NCI-H2107 treated with DMSO at 0.1 percent for 48 hours (cell line): ENCODE results near the gene SIRPA.

Experiments used
- DNase-seq: peaks from one replicate; lab custom pipeline; 2025; ENCODE audit not compliant: unreplicated experiment; lab: John Stamatoyannopoulos, UW

Gene SIRPA

GRCh38 chr20:1887321-1887720, 7.9 kb upstream of the SIRPA start:
- no peak for DNase-seq

GRCh38 chr20:1887756-1888155, 7.5 kb upstream of the SIRPA start:
- no peak for DNase-seq

DNA sequence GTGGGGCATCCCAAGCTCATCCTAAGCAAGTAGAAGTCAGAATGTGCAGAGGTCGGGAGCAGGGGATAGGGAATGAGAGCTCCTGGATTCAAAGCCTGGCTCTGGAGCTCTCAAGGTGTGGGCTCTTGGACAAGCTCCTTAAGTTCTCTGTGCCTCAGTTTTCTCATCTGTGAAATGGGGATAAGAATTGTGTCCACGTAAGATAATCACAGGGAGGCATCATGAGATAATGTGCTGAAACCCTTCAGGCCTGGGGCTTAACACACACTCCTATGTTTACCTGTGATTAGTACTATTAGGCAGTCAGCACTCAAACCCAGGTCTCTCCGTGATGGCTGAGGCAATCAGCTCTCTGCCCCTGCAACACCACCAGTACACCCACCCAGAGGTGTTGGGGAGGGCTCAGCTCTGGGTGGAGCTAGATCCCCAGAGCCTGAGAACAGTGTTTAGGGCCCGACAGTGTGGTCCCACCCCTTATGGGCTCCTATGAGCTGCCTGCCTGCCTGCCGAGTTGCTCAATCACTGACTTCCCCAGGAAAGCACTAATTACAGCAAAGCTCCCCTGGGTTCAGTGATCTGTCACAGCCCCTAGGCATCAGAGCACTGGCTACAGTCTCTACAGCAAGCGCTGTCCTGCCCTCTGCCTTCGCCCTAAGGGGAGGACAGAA, 6.3 kb upstream of the SIRPA start:
- DNase-seq, result no peak

- DNase-seq, result no peak
Measured at GRCh38 chr20:1890469-1891262, 4.5 kb upstream of the SIRPA start.

GRCh38 chr20:1891263-1892118, 3.7 kb upstream of the SIRPA start:
- DNase-seq, result no peak

DNA sequence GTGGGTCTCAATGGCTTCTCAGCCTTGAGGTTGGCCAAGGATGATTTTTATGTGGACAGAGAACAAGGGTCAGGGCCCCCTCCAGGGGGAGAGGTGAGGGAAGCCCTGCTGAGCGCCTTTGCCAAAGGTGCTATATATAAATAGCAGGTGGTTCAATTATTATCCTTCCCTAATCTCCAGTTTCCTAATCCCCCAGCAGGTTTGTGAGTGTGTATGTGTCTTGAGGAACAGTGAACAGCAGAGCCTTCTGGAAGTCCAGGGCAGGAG, 3.2 kb upstream of the SIRPA start:
- DNase-seq, result no peak

- no peak for DNase-seq
Measured at GRCh38 chr20:1893721-1894470, 1.3 kb upstream of the SIRPA start.

DNA sequence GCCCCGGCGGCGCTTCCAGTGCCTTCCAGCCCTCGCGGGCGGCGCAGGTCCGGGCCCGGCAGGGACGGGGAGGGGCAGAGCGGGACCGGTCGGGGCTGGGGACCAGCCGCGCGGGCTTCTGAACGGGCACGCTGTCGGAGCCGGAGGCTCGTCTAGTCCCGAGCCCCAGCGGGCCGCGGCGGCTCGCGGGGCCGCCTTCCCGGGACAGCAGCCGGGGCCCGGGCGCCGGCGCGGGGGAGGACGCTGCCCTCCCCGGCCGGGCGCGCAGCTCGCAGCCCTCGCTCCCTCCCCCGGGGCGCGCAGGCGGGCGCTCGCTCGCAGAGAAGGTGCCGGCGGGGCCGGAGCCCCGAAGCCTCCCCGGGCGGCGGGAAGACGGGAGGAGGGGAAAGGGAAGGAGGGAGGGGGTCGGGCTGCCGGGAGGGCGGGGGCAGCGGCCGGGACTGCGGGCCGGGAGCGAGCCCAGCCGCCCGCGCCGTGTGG, 696 bp upstream of the SIRPA start:
- DNase-seq, result no peak

DNA sequence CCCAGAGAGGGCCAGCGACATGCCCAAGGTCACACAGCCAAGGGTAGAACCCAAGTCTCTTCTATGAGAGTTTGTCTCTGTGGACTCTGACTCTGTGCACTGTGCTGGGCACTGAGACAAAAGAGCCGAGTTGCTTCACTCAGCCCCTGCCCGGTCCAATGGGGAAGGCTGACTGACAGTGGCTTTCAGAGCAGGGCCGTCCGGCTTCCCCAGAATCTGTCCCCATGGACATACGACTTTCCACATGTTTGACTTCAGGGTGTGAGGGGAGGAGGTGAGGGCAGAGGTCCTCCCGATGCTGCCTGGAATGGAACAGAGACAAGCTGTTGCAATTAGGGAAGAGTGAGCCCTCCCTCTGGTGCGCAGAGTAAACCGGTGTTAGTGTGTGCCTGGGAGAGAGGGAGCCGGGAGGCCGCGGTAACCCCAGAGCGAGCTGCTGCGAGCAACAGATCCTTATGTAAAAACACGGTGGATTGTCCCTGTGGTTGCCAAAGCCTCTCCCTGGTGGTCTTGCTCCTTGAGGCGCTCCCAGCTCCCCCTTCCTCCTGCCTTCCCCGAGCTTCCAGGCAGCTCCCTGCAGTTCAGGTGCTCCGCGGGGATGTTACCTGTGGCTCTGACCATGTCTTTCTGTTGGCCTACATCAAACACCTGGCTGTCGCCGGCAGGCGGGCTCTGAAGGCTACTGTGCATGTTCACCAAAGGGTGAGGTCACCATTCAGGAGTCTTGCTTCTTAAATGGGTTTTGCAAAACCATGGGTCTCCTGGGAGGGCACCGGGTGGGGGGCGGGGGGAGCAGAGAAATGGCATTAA, 672 bp downstream of the SIRPA start:
- DNase-seq, result no peak

GRCh38 chr20:1896484-1897258, 1.5 kb downstream of the SIRPA start:
- no peak for DNase-seq

DNA sequence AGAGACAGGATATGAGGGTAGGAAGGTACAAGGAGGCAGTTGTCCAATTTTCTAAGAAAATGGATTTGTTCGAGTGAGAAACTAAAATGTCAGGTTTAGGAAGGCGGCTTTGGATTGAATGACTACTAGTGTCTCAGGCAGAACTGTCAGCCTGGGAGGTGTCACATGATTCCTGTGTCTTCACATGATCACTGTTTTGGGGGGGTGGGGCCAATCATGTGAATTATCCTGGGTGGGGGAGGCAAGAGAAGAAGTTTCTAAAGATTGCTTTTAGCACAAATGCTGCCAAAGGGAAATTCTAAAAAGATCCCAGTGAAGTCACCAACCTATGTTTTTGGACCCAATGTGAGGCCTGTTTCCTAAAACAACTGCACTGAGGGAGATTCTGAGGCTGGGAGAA, 2.3 kb downstream of the SIRPA start:
- no peak for DNase-seq

DNA sequence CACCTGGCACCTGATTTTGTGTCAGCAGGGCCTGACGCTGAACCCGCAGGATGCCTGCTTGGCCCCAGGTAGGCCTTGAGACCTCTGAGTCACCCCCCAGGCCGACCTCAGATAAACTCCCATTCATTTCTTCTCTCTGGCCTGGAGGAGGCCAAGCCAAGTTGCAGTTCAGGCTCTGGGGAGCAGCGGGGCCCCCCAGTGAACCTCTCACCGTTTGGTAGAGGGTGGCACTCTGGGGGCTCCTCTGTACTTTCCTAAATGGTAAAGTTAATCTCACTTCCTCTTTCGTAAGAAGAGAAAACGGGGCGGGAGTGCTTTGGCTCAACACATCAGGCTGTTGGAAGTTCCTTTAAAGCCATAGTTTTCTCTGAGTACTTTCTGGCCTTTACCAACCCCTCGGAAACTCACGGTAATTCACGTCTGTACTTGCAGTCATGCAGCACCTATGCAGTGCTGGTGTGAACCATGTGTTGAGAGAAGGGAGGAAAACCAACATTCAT, 2.8 kb downstream of the SIRPA start:
- DNase-seq, result no peak

DNA sequence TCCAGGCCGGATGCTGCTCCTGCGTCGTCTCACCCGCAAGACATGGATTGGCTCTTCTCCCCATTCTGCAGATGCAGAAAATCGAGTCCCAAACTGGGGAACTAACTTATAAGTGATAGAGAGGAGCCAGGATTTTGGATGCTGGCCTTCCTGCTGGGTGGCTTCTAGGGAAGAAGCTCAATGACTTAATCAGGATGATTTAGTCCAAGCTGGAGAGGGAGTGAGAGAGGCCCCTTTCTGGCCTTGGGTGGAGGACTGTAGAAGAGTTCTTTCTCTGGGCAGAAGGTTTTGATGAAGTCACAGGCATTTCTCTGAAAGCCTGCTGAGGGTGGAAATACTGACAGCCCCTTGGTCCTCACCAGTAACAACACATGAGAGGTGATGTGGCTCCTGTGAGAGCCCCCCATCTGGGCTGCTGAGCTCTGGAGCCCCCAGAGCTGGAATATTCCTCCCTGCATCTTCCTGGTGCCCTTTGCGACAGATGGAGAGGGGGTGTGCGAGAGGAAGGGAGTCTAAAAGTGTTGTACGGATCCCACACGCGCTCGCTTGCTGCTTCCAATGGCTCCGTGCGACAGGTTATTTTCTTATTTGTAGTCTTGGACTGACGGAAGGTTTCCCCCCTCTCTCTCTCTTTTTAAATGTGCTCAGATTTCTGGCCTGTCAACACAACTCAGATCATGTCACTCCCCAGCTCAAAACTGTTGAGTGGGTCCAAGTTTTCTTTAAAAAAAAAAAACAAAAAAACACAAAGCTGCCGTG, 3.5 kb downstream of the SIRPA start:
- DNase-seq, result no peak

GRCh38 chr20:1899241-1899525, 4.0 kb downstream of the SIRPA start:
- no peak for DNase-seq

DNA sequence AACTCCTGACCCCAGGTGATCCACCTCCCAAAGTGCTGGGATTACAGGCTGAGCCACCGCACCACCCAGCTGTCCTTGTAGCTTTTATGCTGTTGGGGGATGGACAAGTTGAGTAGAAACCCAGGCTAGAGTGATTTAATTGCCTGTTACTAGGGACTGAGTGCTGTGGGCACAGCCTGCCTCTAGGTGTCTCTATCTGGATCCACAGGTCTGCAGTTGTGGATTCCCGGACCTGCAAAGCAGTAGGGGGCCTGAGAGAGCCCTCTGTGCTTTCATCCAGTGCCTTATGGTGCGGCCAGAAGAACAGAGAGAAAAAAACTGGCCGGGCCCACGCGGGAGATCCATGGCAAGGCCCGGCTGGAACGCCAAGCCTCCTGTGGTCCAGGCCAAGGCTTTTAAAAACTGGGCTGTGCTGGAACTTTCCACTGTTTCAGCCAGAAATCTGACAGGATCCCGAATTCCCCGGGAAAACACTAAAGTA, 5.2 kb downstream of the SIRPA start:
- DNase-seq, result no peak

- DNase-seq, result no peak
Measured at GRCh38 chr20:1901704-1902103, 6.5 kb downstream of the SIRPA start.

DNA sequence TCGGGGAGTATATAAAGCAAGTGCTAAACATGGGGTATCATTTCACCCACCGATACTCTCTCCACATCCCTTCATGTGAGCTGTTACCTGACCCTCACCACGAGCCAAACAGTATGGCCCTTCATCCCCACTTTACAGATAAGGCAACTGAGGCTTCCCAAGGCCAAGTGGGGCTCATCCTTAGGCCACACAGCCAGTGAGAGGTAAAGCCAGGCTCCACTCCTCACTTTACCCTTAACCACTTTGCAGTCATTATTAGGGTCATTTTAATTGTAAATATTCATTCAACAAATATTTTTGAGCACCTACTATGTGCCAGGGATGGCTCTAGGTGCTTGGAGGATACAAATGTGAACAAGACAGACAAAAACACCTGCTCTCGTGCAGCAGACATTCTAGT, 7.0 kb downstream of the SIRPA start:
- no peak for DNase-seq

DNA sequence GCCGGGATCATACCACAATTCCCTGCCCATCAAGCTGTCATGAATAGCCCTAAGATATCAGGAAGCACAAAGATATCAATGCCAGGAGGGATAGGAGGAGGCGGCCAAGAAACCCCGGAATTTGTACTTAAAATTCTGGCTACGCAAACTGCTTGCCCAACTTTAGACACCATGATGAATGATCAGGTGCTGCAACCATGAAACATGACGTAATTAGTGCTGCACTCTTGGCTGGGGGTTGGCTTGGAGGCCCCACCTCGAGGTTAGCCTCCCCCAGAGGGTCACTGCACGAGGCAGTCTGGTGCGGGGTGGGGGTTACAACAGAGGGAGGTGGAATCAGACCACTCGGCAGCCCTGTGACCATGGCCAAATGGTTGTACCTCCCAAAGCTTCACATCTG, 8.9 kb downstream of the SIRPA start:
- no peak for DNase-seq

GRCh38 chr20:1905009-1905408, 9.8 kb downstream of the SIRPA start:
- DNase-seq, result no peak
